ENCODE data around the gene FAM241B.

GRCh38 chr10:69663369-69663947, 33.4 kb downstream of the FAM241B start:
- TF ChIP-seq CTCF (IDR thresholded peaks at IDR 0.05) (no peak), POLR2A (IDR thresholded peaks at IDR 0.05) (no peak)

Measured in uterus (tissue), 2 donors.